Measurements from ENCODE around the gene MRPL17.
"Not testable (repeated sequence)": the region's sequence is repeated elsewhere in the genome, so short reads cannot be mapped to it uniquely, and the experiment has no call there.

Gene MRPL17

DNA sequence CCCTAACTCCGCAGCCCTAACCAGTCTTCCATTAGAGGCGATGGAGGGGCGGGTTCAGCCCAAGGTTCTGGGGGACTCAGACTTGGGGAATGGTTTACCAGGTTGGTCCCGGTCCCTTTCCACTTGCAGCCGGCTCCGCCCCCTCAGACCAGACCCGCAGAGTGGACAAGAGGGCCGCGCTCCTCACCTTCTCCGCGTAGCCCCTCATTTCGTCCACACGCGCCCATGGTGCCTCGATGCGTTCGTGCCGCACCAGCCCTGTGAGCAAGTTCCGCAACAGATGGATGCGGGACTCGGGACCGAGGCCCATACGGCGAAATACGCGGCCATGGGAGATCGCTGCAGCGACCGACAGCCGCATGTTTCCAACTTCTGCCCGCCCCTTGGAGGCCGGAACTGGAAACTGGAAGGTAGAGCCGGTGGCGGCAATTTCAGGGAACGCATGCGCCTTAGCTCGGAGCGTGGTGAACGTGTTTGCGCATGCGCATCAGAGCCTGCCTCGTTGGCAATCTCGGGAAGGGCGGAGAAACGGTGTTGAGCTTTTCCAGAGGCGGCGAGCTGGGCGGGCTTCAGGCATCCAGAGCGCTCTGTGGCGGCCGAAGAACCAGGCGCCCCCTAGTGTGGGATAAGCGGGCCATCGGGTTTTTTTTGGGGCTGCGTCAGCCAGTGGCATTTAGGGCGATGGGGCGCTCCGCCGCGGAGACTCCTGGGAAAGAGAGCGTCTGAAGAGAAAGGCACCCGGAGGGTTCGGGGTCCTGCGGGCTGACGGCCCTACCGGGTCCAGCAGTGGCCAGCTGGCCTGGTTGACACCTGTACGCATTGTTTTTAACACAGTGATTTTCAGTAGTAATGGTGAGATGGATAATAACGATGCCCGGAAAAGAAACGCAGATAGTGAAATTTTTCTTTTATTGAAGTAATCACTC is at the start of gene MRPL17:
Gene MRPL17 (minus strand): TSS at position 405 of the 926 bp plus-strand sequence. CDS start 44 bp downstream, at position 361.
- DNase-seq (ENCODE audit: low read depth) = peak; percentile 98

- DNase-seq (ENCODE audit: low read depth) = no peak
Measured at GRCh38 chr11:6727971-6728760, 45.0 kb upstream of the MRPL17 start.

DNA sequence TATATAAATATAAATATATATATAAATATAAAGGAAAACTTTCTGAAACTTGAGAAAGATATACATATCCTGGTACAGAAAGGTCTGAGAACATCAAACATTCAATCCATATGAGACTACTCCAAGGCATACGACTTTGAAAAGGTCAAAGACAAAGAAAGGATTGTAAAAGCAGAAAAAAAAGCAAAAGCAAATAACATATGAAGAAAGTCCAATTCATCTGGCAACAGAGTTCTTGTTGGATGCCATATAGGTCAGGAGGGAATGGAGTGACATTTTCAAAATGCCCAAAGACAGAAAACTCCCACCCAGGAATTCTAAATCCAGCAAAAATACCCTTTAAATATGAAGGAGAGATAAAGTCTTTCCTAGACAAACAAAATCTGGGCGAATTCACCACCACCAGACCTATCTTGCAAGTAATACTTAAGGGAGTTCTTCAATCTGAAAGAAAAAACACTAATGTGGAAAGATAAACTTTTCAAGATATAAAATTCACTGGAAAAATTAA is 42.3 kb upstream of the MRPL17 start:
- no peak for DNase-seq (ENCODE audit: low read depth)

DNA sequence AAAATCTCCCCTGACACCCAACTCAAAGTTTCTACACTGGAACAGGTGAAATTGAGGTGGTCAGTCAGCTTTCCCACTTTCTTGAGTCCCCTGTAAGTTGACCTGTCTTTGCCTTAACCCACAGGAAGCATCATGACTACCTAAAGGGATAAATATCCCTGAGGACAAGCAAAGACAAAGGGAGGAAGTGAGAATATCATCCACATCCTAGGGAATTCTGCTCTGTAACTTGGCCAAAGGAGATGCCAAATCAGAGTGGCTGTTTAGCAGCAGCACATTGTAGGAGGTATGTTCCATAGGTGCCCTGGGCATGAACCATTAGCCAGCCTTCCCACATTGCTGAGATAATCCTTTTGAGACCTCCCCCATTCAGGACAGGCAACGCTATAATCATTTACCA is 40.9 kb upstream of the MRPL17 start:
- no peak for DNase-seq (ENCODE audit: low read depth)

DNA sequence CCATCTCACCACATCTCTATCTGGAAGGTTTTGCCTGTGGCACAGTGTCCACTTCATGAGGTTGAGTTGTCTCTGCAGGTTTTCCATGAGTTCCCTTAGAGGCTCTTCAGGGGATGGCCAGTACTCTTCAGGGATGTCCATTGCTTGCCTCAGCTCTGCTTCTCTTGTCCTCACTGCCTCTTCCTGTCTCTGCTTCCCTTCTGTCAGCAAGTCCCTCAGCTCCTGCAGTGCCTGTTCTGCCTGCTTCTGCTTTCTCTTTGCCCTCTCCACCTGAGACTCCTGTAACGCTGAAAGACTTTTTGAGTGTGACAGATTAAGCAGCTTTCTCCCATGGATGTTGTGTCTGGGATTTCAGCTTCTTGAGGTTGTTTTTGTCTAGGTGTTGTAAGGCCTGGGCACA is 38.2 kb upstream of the MRPL17 start:
- DNase-seq (ENCODE audit: low read depth) = no peak

DNA sequence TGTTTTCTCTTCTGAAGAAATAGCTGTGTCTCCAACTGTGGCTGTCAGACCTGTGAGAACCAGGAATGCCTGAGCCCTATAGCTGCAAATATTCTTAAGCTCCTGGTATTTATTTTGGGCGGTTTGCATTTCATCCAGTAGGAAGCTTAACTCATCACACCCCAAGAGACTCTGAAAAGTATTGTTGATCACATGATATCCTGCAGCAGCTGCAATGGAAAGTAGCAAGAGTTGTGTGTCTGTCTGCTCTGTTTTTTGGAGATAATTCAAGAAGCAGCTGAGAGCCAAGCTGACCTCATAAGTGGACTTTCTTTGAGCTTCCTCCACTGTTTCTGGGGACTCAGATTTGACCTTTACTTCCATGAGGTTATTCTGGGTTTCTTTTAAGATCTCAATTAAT is 36.4 kb upstream of the MRPL17 start:
- no peak for DNase-seq (ENCODE audit: low read depth)

GRCh38 chr11:6717426-6717825 is 34.3 kb upstream of the MRPL17 start:
- no peak for DNase-seq (ENCODE audit: low read depth)

DNA sequence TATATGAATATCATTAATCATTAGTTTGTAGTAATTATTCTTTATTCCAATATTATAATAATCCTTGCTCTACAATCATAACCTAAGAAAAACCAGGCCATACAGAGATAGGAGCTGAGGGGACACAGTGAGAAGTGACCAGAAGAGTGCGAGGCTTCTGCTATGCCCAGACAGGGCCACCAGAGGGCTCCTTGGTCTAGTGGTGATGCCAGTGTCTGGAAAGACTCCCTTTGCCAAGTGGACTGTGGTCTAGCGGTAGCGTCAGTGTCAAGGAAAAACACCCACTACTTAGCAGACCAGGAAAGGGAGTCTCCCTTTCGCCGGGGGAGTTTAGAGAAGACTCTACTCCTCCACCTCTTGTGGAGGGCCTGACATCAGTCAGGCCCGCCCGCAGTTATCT is 28.4 kb upstream of the MRPL17 start:
- peak; percentile 27 for DNase-seq (ENCODE audit: low read depth)

- no peak for DNase-seq (ENCODE audit: low read depth)
Measured at GRCh38 chr11:6708876-6709275, 25.7 kb upstream of the MRPL17 start.

DNA sequence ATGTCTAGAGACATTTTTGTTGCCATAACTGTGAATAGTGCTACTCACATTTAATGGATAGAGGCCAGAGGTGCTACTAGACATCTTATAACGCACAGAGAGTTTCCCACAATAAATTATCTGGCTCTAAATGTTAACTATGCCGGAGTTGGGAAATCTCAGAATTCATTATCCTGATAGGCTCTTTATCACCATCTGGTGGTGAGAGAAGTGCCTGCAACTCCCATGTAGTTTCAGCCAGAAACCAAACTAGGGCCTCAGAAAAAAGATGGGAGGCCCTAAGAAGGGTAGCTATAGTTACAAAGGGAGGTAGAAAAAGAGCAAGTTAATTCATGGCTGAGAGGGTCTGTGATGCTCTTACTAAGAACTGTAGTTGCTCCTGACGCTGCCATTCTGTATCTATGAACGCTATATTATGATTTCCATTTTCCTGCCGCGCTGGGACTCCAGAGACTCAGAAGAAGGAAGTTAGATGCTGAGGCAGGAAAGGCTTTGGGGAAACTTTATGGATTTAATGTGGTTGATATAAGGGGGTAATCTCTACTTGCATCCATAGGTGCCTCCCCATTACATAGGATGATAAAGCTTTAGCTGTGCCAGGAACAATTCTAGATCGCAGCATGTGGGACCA is 22.9 kb upstream of the MRPL17 start:
- DNase-seq (ENCODE audit: low read depth) = peak; percentile 14

GRCh38 chr11:6703247-6704063 is 20.3 kb upstream of the MRPL17 start:
- peak; percentile 19 for DNase-seq (ENCODE audit: low read depth)

- DNase-seq (ENCODE audit: low read depth) = not testable (repeated sequence)
Measured at GRCh38 chr11:6701955-6702354, 18.8 kb upstream of the MRPL17 start.

- no peak for DNase-seq (ENCODE audit: low read depth)
Measured at GRCh38 chr11:6695377-6695776, 12.2 kb upstream of the MRPL17 start.

DNA sequence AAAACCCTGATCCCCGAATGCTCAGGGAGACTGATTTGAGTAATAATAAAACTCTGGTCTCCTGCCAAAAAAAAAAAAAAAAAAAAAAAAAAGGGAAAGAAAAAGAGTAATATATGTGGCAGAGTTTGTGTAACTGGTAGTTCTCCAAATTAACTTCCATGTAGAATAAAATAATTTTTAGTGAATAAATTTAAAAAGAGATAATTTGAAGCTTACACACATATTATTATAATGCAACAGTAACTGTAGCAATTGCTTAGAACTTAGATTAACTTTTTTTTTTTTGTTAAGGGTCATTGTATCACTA is 11.0 kb upstream of the MRPL17 start:
- no peak for DNase-seq (ENCODE audit: low read depth)

DNA sequence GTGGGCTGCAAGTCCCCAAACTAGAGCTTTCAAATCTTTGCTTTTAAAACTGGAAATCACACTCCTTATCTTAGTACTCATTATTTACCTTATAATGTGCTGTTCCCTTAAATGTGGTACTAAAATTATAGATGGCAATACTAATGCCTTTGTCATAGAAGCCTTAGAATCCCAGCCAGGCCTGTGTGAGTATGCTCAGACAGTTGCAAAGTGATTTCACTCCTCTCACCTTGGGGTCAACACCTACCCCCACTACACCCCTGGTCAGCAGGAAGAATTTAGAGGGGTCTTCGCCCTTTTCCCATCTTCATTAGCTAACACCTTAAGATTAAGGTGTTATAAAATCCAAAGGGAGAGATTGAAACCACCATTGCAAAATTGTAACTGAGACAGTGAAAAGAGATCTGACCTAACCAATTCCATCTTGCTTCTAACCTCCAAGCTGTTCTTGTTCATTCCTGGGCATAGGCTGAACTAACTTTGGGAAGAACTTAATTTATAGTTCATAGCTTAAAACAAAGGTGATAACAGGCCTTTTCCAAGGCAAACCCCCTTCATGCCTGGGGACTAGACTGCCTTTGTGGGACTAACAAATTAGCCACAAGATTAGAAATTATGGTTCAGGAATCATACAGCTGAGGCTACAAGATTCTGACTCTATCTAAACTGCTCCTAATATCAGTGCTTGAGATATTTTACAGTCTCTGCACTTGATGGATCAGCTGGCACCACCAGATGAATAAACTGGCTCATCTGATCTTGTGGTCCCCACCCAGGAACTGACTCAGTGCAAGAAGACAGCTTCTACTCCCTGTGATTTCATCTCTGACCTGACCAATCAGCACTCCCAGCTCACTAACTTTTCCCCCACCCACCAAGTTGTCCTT is 10.4 kb upstream of the MRPL17 start:
- peak; percentile 19 for DNase-seq (ENCODE audit: low read depth)

GRCh38 chr11:6692128-6692527 is 9.0 kb upstream of the MRPL17 start:
- DNase-seq (ENCODE audit: low read depth) = no peak

GRCh38 chr11:6690431-6691132 is 7.4 kb upstream of the MRPL17 start:
- DNase-seq (ENCODE audit: low read depth) = not testable (repeated sequence)

DNA sequence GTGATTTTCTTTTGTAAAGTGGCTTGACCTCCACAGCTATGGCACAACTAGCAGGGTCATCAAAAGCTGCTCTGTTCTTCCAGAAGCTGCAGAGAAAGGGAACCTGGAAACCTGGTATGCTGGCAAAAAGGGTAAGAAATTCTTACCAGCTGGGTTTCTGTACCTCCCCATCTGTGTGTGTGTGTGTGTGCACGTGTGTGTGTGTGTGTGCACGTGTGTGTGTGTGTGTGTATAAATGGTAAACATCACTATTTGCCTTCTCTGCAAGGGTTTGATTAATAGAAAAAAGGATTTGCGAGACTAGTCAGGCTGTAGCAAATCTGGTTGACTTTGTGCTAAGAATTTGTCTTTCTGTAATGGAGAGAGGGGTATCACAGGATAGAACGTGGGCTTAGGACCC is 4.7 kb upstream of the MRPL17 start:
- no peak for DNase-seq (ENCODE audit: low read depth)

GRCh38 chr11:6686006-6686405 is 2.9 kb upstream of the MRPL17 start:
- DNase-seq (ENCODE audit: low read depth) = no peak

DNA sequence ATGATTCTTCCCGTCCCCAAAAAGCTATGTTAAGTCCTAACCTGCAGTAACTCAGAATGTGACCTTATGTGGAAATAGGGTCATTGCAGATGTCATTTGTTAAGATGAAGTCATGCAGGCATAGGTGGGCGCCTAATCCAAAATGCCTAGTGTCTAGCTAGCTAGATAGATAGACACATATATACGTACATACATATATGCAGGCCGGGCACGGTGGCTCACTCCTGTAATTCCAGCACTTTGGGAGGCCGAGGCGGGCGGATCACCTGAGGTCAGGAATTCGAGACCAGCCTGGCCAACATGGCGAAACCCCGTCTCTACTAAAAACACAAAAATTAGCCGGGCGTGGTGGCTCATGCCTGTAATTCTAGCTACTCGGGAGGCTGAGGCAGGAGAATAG is 928 bp upstream of the MRPL17 start:
- not testable (repeated sequence) for DNase-seq (ENCODE audit: low read depth)

Data from activated T-cell treated with anti-CD3 and anti-CD28 coated beads for 1 hour (primary cell).